OCI-LY7 (cell line): ENCODE results near the gene BLVRB. TPM values are rescaled to one million over a fixed set of nuclear protein-coding genes. Genes with fewer than 3 reads are reported as not detected.
"Not testable (repeated sequence)": the region's sequence is repeated elsewhere in the genome, so short reads cannot be mapped to it uniquely, and the experiment has no call there.

ENCODE experiments used
- BruUV-seq: library from RNA; stranded (reverse); fragments of 400-500 nt; replicated peaks from 2 replicates; lab custom pipeline; 2021; lab: Mats Ljungman, UMichigan
- CTCF ChIA-PET: fragments of 300-600 bp; sonication (Branson Sonifier 250); formaldehyde crosslinking; loops from one replicate; lab custom pipeline; 2022; ENCODE audit warnings: antibody characterized with exemption; ENCODE audit not compliant: unreplicated experiment; lab: Charles Lee
- POLR2A ChIA-PET: fragments of 300-600 bp; sonication (Branson Sonifier 250); formaldehyde crosslinking; loops from one replicate; lab custom pipeline; 2022; ENCODE audit warnings: antibody characterized with exemption; lab: Charles Lee
- DNase-seq: peaks from one replicate; pipeline ENCODE4 v3.0.0-alpha.2; 2015; ENCODE audit warnings: low spot score
- H2AFZ ChIP-seq: fragments of 200-600 bp; sonication (generic), shearing (Covaris generic); 2 replicates; pipeline ENCODE4 v1.6.1; 2014; ENCODE audit warnings: mild to moderate bottlenecking, antibody characterized with exemption, low read length, moderate library complexity
- H3K27ac ChIP-seq: fragments of 200-600 bp; sonication (generic); 2 replicates; pipeline ENCODE4 v1.5.1; 2014; ENCODE audit warnings: mixed run types, low read depth, mild to moderate bottlenecking, moderate library complexity, low read length, inconsistent platforms; ENCODE audit not compliant: poor library complexity, severe bottlenecking
- H3K36me3 ChIP-seq: fragments of 200-600 bp; sonication (generic); 2 replicates; pipeline ENCODE4 v1.6.1; 2014; ENCODE audit warnings: mild to moderate bottlenecking, antibody characterized with exemption, low read length, moderate library complexity, mixed read lengths; ENCODE audit not compliant: insufficient read depth
- H3K4me1 ChIP-seq: fragments of 200-600 bp; sonication (generic); 2 replicates; pipeline ENCODE4 v1.5.1; 2014; ENCODE audit warnings: mild to moderate bottlenecking, low read length; ENCODE audit not compliant: insufficient read depth, poor library complexity, severe bottlenecking
- H3K4me2 ChIP-seq: fragments of 200-600 bp; sonication (generic); 2 replicates; pipeline ENCODE4 v1.6.1; 2014; ENCODE audit warnings: mild to moderate bottlenecking, low read length
- H3K4me3 ChIP-seq: fragments of 200-600 bp; sonication (generic); 2 replicates; pipeline ENCODE4 v1.5.1; 2014; ENCODE audit warnings: mild to moderate bottlenecking, low read depth, low read length; ENCODE audit not compliant: poor library complexity, severe bottlenecking
- H3K79me2 ChIP-seq: fragments of 200-600 bp; sonication (generic); 2 replicates; pipeline ENCODE4 v1.6.1; 2016; ENCODE audit warnings: low read depth, mild to moderate bottlenecking, low read length, moderate library complexity, mixed read lengths; ENCODE audit not compliant: insufficient read depth
- H3K9me2 ChIP-seq: fragments of 200-600 bp; sonication (generic); 2 replicates; pipeline ENCODE4 v1.6.1; 2016; ENCODE audit warnings: mild to moderate bottlenecking, low read length, mixed read lengths; ENCODE audit not compliant: insufficient read depth
- H3K9me3 ChIP-seq: fragments of 200-600 bp; sonication (generic); 2 replicates; pipeline ENCODE4 v1.6.1; 2014; ENCODE audit warnings: mild to moderate bottlenecking, mixed run types, low read length, mixed read lengths
- H4K20me1 ChIP-seq: fragments of 200-600 bp; sonication (generic); 2 replicates; pipeline ENCODE4 v1.6.1; 2014; ENCODE audit warnings: mild to moderate bottlenecking, antibody characterized with exemption, low read length, moderate library complexity, mixed read lengths; ENCODE audit not compliant: insufficient read depth
- CTCF ChIP-seq: fragments of 200-600 bp; sonication (generic); conservative IDR thresholded peaks from 2 replicates; pipeline ENCODE4 v1.5.1; 2014; ENCODE audit warnings: mild to moderate bottlenecking, antibody characterized with exemption, low read length, moderate library complexity, mixed read lengths
- EZH2phosphoT487 ChIP-seq: fragments of 200-600 bp; sonication (generic); IDR thresholded peaks from 2 replicates; pipeline ENCODE4 v1.6.1; 2018; ENCODE audit warnings: low read depth, borderline replicate concordance, mild to moderate bottlenecking, mixed run types, antibody characterized with exemption, low read length, moderate library complexity, mixed read lengths
- intact Hi-C: fragments of 100-400 bp; cut with micrococcal nuclease; formaldehyde crosslinking; loops from one replicate; pipeline ENCODE4 v1.10.0; 2022; ENCODE audit not compliant: unreplicated experiment
- total RNA-seq, 2 experiments: library from RNA; depleted of rRNA in 1 of 2; stranded (reverse); fragments of >200 nt in 1 of 2; shearing (Covaris generic) in 1 of 2; gene quantifications; 2 replicates each; pipeline ENCODE4 v1.2.3, GENCODE V29; 2014 to 2022

Gene BLVRB
- total RNA-seq, 2 experiments from 2014 or later, result 45.0 to 48.5 TPM

DNA sequence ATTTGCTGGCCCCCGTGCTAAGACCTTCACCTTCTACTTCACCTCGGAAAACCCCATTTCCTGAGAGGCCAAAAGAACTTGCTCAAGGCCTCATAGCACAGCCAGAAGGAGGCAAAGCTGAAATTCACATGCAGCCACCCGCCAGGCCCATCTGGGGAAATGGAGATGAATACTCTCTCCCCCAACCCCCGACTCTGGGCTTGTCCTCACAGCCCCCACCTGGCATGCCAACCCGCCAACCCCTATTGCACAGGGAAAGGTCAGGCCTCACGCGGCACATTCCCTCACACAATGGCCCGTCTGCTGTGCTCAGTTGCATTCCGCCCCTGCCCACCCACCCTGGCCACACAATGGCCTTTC is 55.5 kb downstream of the BLVRB start:
- no TSS peak for BruUV-seq
- Histone ChIP-seq H3K27ac (peak overlapping the region; percentile 82), H3K9me2 (no peaks in the 10 kb centered on the region), H2AFZ (peak overlapping the region; percentile 76; the same call in 1 of the 2 replicates), H3K36me3 (no peaks in the 10 kb centered on the region), H3K9me3 (no peaks in the 10 kb centered on the region), H3K79me2 (no peaks in the 10 kb centered on the region), H3K4me3 (peak overlapping the region; percentile 13), H3K4me1 (peaks cover 49% of the 10 kb centered on the region), H4K20me1 (no peaks in the 10 kb centered on the region), H3K4me2 (peak overlapping the region; percentile 55)
- no peak for TF ChIP-seq CTCF
- TF ChIP-seq EZH2phosphoT487, result no peak
- intact Hi-C loops, result no loop called here
- DNase-seq, result no peak
- ChIA-PET POLR2A (interaction anchor here (0.6 to 1.6 kb wide), 4 partner anchors 11 to 63 kb away, joined by 3 to 5 read pairs (median 3); partner anchors contain the start of gene SERTAD1), CTCF (interaction anchor here (3.3 kb wide), 1 partner anchor 11 kb away, joined by 10 read pairs; no protein-coding TSS in a partner anchor)

GRCh38 chr19:40408598-40408925 is 57.0 kb downstream of the BLVRB start:
- CTCF ChIA-PET, H3K9me3 ChIP-seq, H3K79me2 ChIP-seq, H3K9me2 ChIP-seq, DNase-seq, H3K36me3 ChIP-seq, H4K20me1 ChIP-seq, BruUV-seq, H3K4me3 ChIP-seq: not testable (repeated sequence)
- POLR2A ChIA-PET, result interaction anchor here (0.9 to 1.4 kb wide), 2 partner anchors 12 to 35 kb away, joined by 6 to 7 read pairs; partner anchors contain the start of gene SERTAD3
- peak overlapping the region; percentile 43; the same call in 1 of the 2 replicates for H2AFZ ChIP-seq
- peak overlapping the region; percentile 26 for H3K27ac ChIP-seq
- H3K4me1 ChIP-seq, result peaks cover 56% of the 10 kb centered on the region
- peak overlapping the region; percentile 39 for H3K4me2 ChIP-seq
- intact Hi-C loops, result loop anchor here (5.0 to 10.0 kb wide), 2 partner anchors 54 to 104 kb away; no protein-coding TSS in a partner anchor

DNA sequence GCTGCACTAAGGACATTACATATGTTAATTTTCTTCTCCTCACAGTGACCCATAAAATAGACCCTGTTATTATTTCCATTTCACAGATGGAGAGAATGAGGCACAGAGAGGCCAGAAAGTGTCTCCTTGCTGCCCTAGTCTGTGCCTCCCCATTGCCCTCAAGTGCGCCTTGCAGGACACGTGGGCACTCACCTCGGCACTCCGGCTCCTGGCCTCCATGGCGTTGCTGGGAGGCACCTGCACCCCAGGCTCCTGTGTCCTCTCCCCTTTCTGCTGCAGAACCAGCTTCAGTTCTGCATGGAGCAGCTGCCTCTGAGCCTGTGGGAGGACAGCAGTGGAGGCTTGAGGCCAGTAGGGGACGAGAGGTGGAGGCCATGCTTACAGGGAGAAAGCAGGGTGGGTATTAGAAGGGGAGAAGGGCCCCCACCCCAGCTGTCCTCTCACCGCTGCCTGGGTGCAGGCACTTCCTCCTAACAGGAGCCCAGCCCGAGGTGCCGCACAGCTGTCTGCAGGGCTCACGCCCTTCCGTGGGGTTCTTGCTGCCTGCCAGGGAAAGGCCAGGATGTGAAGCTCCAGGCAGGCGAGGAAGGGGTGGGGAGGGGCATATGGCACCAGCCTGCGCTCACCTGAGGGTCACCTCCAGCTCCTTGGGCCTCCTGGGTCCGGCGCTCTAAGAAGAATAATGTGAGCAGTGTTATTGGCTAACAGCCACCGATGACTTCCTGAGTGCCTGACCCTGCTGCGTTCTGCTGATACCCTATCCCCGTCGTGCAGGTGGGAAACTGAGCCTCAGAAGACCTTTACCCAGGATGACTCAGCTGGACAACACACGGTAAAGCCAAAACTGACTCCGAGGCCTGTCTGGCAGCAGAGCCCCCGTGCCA is 57.6 kb downstream of the BLVRB start:
- Histone ChIP-seq H3K9me3 (no peaks in the 10 kb centered on the region), H4K20me1 (no peaks in the 10 kb centered on the region), H3K4me2 (peak overlapping the region; percentile 39), H3K4me1 (peaks cover 60% of the 10 kb centered on the region), H3K79me2 (no peaks in the 10 kb centered on the region), H3K27ac (peak overlapping the region; percentile 26), H2AFZ (peak overlapping the region; percentile 43; the same call in 1 of the 2 replicates), H3K4me3 (peak overlapping the region; percentile 15), H3K9me2 (no peaks in the 10 kb centered on the region), H3K36me3 (no peaks in the 10 kb centered on the region)
- peak; percentile 56 for DNase-seq
- BruUV-seq, result no TSS peak
- intact Hi-C loops, result loop anchor here (5.0 to 10.0 kb wide), 2 partner anchors 54 to 103 kb away; no protein-coding TSS in a partner anchor
- POLR2A ChIA-PET, result interaction anchor here (0.6 to 1.4 kb wide), 2 partner anchors 35 to 450 kb away, joined by 3 to 7 read pairs; partner anchors contain the start of gene SERTAD3
- TF ChIP-seq CTCF (no peak), EZH2phosphoT487 (no peak)
- CTCF ChIA-PET, result no interaction called here
